IMR-90 (cell line): ENCODE data around the gene MYPOP.

Source experiments
- BHLHE40 ChIP-seq: fragments of 150-350 bp; IDR thresholded peaks from 2 replicates; pipeline ENCODE4 v1.6.1; 2016; ENCODE audit warnings: mild to moderate bottlenecking, low read depth, low read length
- CEBPB ChIP-seq: IDR thresholded peaks from 2 replicates; pipeline ENCODE4 v1.6.1; 2012; ENCODE audit warnings: low read depth, low read length, improper control_type of control experiment
- CHD1 ChIP-seq: IDR thresholded peaks from 2 replicates; pipeline ENCODE4 v1.6.1; 2012; ENCODE audit warnings: low read depth, low read length, improper control_type of control experiment
- FOS ChIP-seq: fragments of 150-350 bp; IDR thresholded peaks from 2 replicates; pipeline ENCODE4 v1.6.1; 2016; ENCODE audit warnings: low read depth, low read length
- MXI1 ChIP-seq: IDR thresholded peaks from 2 replicates; pipeline ENCODE4 v1.6.1; 2012; ENCODE audit warnings: low read depth, mild to moderate bottlenecking, low read length, moderate library complexity, borderline replicate concordance
- NFE2L2 ChIP-seq: fragments of 150-350 bp; IDR thresholded peaks from 2 replicates; pipeline ENCODE4 v1.6.1; 2016; ENCODE audit warnings: low read depth, mild to moderate bottlenecking, low read length
- POLR2A ChIP-seq: IDR thresholded peaks from 2 replicates; pipeline ENCODE4 v1.6.1; 2012; ENCODE audit warnings: mild to moderate bottlenecking, low read depth, low read length
- RCOR1 ChIP-seq: IDR thresholded peaks from 2 replicates; pipeline ENCODE4 v1.6.1; 2012; ENCODE audit warnings: mild to moderate bottlenecking, low read length, improper control_type of control experiment; ENCODE audit not compliant: insufficient replicate concordance
- RFX5 ChIP-seq: IDR thresholded peaks from 2 replicates; pipeline ENCODE4 v1.8.0; 2012; ENCODE audit warnings: low read depth, mild to moderate bottlenecking, low read length, moderate library complexity
- SMC3 ChIP-seq: fragments of 150-350 bp; IDR thresholded peaks from 2 replicates; pipeline ENCODE4 v1.6.1; 2016; ENCODE audit warnings: low read depth, mild to moderate bottlenecking, antibody characterized with exemption, low read length, moderate library complexity
- TF ChIP-seq, protein P1 (sequence below): conservative IDR thresholded peaks from 2 replicates; pipeline ENCODE4 v1.5.1; 2012; ENCODE audit warnings: mild to moderate bottlenecking, low read depth, low read length, improper control_type of control experiment
- TF ChIP-seq, protein P2 (sequence below): fragments of 150-350 bp; IDR thresholded peaks from 2 replicates; pipeline ENCODE4 v1.6.1; 2017; ENCODE audit warnings: mild to moderate bottlenecking, antibody characterized with exemption, low read length, low read depth

GRCh38 chr19:45947926-45948325 lies 45.5 kb upstream of the MYPOP start:
- TF ChIP-seq, protein P1, sequence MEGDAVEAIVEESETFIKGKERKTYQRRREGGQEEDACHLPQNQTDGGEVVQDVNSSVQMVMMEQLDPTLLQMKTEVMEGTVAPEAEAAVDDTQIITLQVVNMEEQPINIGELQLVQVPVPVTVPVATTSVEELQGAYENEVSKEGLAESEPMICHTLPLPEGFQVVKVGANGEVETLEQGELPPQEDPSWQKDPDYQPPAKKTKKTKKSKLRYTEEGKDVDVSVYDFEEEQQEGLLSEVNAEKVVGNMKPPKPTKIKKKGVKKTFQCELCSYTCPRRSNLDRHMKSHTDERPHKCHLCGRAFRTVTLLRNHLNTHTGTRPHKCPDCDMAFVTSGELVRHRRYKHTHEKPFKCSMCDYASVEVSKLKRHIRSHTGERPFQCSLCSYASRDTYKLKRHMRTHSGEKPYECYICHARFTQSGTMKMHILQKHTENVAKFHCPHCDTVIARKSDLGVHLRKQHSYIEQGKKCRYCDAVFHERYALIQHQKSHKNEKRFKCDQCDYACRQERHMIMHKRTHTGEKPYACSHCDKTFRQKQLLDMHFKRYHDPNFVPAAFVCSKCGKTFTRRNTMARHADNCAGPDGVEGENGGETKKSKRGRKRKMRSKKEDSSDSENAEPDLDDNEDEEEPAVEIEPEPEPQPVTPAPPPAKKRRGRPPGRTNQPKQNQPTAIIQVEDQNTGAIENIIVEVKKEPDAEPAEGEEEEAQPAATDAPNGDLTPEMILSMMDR, result no peak
- TF ChIP-seq RCOR1 (no peak), POLR2A (no peak), FOS (no peak), SMC3 (no peak), CEBPB (no peak), RFX5 (no peak), CHD1 (no peak), BHLHE40 (no peak), NFE2L2 (no peak), MXI1 (no peak)
- TF ChIP-seq, protein P2, sequence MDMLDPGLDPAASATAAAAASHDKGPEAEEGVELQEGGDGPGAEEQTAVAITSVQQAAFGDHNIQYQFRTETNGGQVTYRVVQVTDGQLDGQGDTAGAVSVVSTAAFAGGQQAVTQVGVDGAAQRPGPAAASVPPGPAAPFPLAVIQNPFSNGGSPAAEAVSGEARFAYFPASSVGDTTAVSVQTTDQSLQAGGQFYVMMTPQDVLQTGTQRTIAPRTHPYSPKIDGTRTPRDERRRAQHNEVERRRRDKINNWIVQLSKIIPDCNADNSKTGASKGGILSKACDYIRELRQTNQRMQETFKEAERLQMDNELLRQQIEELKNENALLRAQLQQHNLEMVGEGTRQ, result no peak
